ENCODE data around the gene ZNF536. TPM values are rescaled to one million over a fixed set of nuclear protein-coding genes. Genes with fewer than 3 reads are reported as not detected.
A peak's percentile ranks its signal among the peaks of the same experiment; 100 is the strongest.

The ZNF536 gene
- total RNA-seq, 4 donors from 2014 or later: 30.8 to 48.7 (median 40.8) TPM

DNA sequence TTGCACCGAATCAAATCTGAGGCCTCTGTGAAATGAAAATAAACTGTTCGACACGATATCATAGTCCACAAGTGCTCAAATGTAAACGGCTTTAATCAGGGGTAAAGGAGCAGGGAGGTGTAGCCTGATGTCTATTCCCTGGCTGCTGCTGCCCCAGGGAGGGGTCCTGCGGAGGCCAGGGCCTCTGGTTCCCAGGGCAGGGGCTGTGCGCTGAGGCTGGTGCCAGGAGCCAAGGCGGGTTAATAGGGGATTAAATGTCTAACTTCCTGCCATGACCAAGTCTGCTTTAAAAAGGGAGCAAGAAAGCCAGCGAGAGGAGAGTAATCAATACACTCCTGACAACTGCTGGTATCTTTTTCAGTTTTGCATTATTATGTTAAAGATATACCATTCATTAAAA is 59.4 kb downstream of the ZNF536 start:
- WGBS, 2 donors: 60 to 77% methylated on average over 8 of the region's 8 CpGs
- TF ChIP-seq POLR2A (IDR thresholded peaks at IDR 0.05) (no peak), EP300 (IDR thresholded peaks at IDR 0.05) (no peak)
- TF ChIP-seq, protein P1, sequence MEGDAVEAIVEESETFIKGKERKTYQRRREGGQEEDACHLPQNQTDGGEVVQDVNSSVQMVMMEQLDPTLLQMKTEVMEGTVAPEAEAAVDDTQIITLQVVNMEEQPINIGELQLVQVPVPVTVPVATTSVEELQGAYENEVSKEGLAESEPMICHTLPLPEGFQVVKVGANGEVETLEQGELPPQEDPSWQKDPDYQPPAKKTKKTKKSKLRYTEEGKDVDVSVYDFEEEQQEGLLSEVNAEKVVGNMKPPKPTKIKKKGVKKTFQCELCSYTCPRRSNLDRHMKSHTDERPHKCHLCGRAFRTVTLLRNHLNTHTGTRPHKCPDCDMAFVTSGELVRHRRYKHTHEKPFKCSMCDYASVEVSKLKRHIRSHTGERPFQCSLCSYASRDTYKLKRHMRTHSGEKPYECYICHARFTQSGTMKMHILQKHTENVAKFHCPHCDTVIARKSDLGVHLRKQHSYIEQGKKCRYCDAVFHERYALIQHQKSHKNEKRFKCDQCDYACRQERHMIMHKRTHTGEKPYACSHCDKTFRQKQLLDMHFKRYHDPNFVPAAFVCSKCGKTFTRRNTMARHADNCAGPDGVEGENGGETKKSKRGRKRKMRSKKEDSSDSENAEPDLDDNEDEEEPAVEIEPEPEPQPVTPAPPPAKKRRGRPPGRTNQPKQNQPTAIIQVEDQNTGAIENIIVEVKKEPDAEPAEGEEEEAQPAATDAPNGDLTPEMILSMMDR (IDR thresholded peaks at IDR 0.05): no peak
- no peak for DNase-seq (ENCODE audit: low spot score in 2 of 2)
- H3K4me3 ChIP-seq: no peak overlapping the region
- H3K36me3 ChIP-seq: no peaks in the 10 kb centered on the region
- H3K9me3 ChIP-seq: no peaks in the 10 kb centered on the region
- no peak overlapping the region for H3K27ac ChIP-seq
- H3K27me3 ChIP-seq: no peaks in the 10 kb centered on the region
- peaks cover 0 to 9% (median 0%) of the 10 kb centered on the region in 4 donors for H3K4me1 ChIP-seq

DNA sequence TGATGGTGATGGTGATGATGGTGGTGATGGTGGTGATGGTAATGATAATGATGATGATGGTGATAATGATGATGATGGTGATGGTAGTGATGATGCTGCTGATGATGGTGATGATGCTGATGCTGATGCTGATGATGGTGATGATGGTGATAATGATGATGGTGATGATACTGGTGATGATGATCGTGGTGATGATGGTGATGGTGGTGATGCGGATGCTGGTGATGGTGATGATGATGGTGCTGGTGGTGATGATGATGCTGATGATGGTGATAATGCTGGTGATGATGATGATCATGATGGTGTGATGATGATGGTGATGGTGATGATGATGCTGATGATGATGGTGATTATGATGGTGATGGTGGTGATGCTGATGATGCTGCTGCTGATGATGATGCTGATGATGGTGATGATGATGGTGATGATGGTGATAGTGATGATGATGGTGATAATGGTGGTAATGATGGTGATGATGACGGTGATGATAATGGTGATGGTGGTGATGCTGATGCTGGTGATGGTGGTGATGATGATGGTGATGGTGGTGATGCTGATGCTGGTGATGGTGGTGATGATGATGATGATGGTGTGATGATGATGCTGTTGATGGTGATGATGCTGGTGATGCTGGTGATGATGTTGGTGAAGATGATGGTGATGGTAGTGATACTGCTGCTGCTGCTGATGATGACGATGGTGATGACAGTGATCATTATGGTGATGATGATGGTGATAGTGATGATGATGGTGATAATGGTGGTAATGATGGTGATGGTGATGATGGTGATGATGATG is 62.8 kb downstream of the ZNF536 start:
- WGBS, 2 donors: 96 to 97% methylated on average over 4 of the region's 4 CpGs
- peaks cover 0 to 21% (median 2%) of the 10 kb centered on the region in 4 donors for H3K4me1 ChIP-seq
- no peaks in the 10 kb centered on the region for H3K9me3 ChIP-seq
- TF ChIP-seq POLR2A (IDR thresholded peaks at IDR 0.05): no peak
- TF ChIP-seq EP300 (IDR thresholded peaks at IDR 0.05): no peak
- TF ChIP-seq, protein P1 (IDR thresholded peaks at IDR 0.05): no peak
- no peak overlapping the region for H3K4me3 ChIP-seq
- H3K27ac ChIP-seq: peak overlapping the region in 1 of 4 donors; percentile 12
- DNase-seq (ENCODE audit: low spot score in 2 of 2): no peak
- no peaks in the 10 kb centered on the region for H3K27me3 ChIP-seq
- no peaks in the 10 kb centered on the region for H3K36me3 ChIP-seq

DNA sequence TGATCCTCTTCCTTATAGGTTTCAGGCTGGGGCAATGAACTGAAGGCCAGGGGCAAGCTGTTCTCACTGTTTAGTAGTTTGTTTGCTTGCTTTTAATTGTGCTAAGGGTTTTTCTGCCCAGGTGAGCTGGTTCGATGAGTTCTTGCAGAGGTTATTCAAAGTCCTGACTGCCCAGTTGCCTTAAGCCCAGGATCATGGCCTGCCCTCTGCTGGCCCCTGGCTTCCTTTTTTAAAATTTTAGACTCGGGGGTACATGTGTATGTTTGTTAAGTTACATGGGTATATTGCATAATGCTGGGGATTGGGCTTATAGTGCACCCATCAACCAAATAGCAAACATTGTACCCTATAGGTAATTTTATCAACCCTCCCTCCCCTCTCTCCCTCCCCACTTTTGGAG is 65.7 kb downstream of the ZNF536 start:
- Histone ChIP-seq H3K27ac (peak overlapping the region in 1 of 4 donors; percentile 24), H3K27me3 (no peaks in the 10 kb centered on the region), H3K4me1 (peaks cover 0 to 21% (median 2%) of the 10 kb centered on the region in 4 donors), H3K36me3 (no peaks in the 10 kb centered on the region), H3K9me3 (no peaks in the 10 kb centered on the region), H3K4me3 (no peak overlapping the region)
- TF ChIP-seq POLR2A (IDR thresholded peaks at IDR 0.05) (no peak), EP300 (IDR thresholded peaks at IDR 0.05) (no peak)
- TF ChIP-seq, protein P1 (IDR thresholded peaks at IDR 0.05): no peak
- WGBS, 2 donors: 61 to 66% methylated on average over 2 of the region's 2 CpGs
- DNase-seq (ENCODE audit: low spot score in 2 of 2): no peak

DNA sequence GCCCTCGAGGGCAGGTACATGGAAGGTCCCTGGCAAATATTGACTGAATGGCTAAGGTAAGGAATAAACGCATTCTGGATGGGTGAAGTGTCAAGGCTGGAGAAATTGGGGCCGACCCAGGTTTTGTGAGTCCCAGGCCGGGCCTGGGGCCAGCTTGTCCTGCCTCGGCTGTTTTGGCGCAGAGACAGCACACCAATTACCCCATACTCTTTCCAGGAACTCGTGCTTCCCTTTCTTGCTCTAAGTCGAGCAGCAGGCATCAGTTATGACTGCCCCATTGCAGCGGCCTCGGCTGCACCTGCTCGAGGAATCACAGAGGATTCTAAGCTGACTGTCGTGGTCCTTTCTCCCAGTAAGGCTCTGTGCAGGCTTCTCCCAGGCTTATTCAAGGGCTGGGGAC is 67.1 kb downstream of the ZNF536 start:
- Histone ChIP-seq H3K4me3 (no peak overlapping the region), H3K27me3 (no peaks in the 10 kb centered on the region), H3K27ac (no peak overlapping the region), H3K36me3 (peaks cover 0 to 10% (median 0%) of the 10 kb centered on the region in 3 donors), H3K4me1 (peaks cover 0 to 21% (median 2%) of the 10 kb centered on the region in 4 donors), H3K9me3 (no peaks in the 10 kb centered on the region)
- no peak for DNase-seq (ENCODE audit: low spot score in 2 of 2)
- WGBS, 2 donors: 68 to 74% methylated on average over 12 of the region's 12 CpGs
- no peak for TF ChIP-seq POLR2A (IDR thresholded peaks at IDR 0.05)
- TF ChIP-seq EP300 (IDR thresholded peaks at IDR 0.05): no peak
- TF ChIP-seq, protein P1 (IDR thresholded peaks at IDR 0.05): no peak

DNA sequence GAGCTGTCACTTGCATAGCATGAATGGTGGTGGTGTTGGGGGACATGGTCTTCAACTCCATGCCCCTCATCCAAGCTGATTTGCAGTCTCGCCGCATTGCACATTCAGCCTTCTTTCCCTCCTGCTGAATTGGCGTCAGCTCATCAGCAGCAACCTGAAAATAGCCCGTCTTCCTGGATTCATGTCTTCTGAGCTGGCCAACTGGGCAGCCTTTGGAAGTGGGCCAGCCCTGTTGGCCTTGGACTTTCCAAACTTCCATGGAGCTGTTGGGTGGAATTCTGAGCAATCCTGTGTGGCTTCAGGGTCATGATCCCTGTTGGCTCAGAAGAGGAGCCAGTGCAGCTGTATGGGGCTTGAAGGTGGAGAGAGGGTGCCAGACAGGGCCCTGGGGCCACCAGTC is 68.8 kb downstream of the ZNF536 start:
- WGBS, 2 donors: 74 to 90% methylated on average over 4 of the region's 4 CpGs
- H3K4me3 ChIP-seq: no peak overlapping the region
- peaks cover 0 to 25% (median 0%) of the 10 kb centered on the region in 3 donors for H3K36me3 ChIP-seq
- peaks cover 0 to 16% (median 2%) of the 10 kb centered on the region in 4 donors for H3K4me1 ChIP-seq
- no peaks in the 10 kb centered on the region for H3K9me3 ChIP-seq
- H3K27ac ChIP-seq: no peak overlapping the region
- TF ChIP-seq EP300 (IDR thresholded peaks at IDR 0.05): no peak
- TF ChIP-seq POLR2A (IDR thresholded peaks at IDR 0.05): no peak
- no peaks in the 10 kb centered on the region for H3K27me3 ChIP-seq
- no peak for DNase-seq (ENCODE audit: low spot score in 2 of 2)

Measured in tibial nerve (tissue), 4 donors.